Transverse colon (tissue), 4 donors: ENCODE measurements around the gene EP300. TPM values are rescaled to one million over a fixed set of nuclear protein-coding genes. Genes with fewer than 3 reads are reported as not detected.

Experiments used
- DNase-seq: peaks from one replicate; pipeline ENCODE4 v3.0.0-alpha.2; 2019
- H3K27ac ChIP-seq, 4 donors: fragments of 200-600 bp; sonication (generic); 2 replicates each; pipeline ENCODE4 v1.5.1; 2016 to 2018; ENCODE audit warnings: inconsistent platforms in 4 of 4
- H3K27me3 ChIP-seq: fragments of 200-600 bp; sonication (generic); 2 replicates; pipeline ENCODE4 v1.5.1; 2017; ENCODE audit warnings: inconsistent platforms
- H3K36me3 ChIP-seq, 4 donors: fragments of 200-600 bp; sonication (generic); 2 replicates each; pipeline ENCODE4 v1.5.1; 2017 to 2019; ENCODE audit warnings: inconsistent platforms in 4 of 4
- H3K4me1 ChIP-seq, 4 donors: fragments of 200-600 bp; sonication (generic); 2 replicates each; pipeline ENCODE4 v1.5.1; 2017 to 2020; ENCODE audit warnings: inconsistent platforms in 4 of 4
- H3K4me3 ChIP-seq, 4 donors: fragments of 200-600 bp; sonication (generic); 1 replicate in 1 of 4; 2 replicates in 3 of 4; pipeline versions ENCODE4 v1.5.1 to v1.6.1; 2017 to 2019; ENCODE audit warnings: inconsistent platforms in 4 of 4
- H3K9me3 ChIP-seq, 2 donors: fragments of 200-600 bp; sonication (generic); 2 replicates each; pipeline ENCODE4 v1.5.1; 2017 to 2019; ENCODE audit warnings: inconsistent platforms in 2 of 2
- EP300 ChIP-seq: sonication (generic); formaldehyde crosslinking; IDR thresholded peaks from one replicate; pipeline ENCODE4 v1.6.1; 2017; ENCODE audit warnings: antibody characterized with exemption, low read depth
- POLR2A ChIP-seq: fragments of 450-650 bp; IDR thresholded peaks from one replicate; pipeline ENCODE4 v1.6.1; 2016; ENCODE audit warnings: antibody characterized with exemption, mild to moderate bottlenecking, moderate library complexity
- POLR2AphosphoS5 ChIP-seq, 3 donors: sonication (generic); formaldehyde crosslinking; IDR thresholded peaks; one replicate each; pipeline ENCODE4 v1.6.1; 2016; ENCODE audit warnings: antibody characterized with exemption in 3 of 3
- WGBS, 2 donors: methylation state at CpG; one replicate each; pipeline ENCODE4 v1.1.5; 2018; ENCODE audit warnings: low coverage in 1 of 2; 5-methylcytosine and 5-hydroxymethylcytosine counted together
- in situ Hi-C, 4 donors: fragments of 200-750 bp; cut with MboI; loops; one replicate each; pipeline versions ENCODE4 v1.15.0 to v1.15.1; 2017; ENCODE audit warnings: low sequenced_read_pairs in 3 of 4, low pct_ligation_motif_present in 1 of 4, low pct_unique_long_range_greater_than_20kb in 1 of 4
- intact Hi-C: fragments of 100-400 bp; cut with DNase I; formaldehyde crosslinking; loops from one replicate; pipeline ENCODE4 v1.15.1; 2023; ENCODE audit warnings: low total_unique reads
- total RNA-seq, 4 donors: library from RNA; depleted of rRNA; stranded (reverse); fragments of >200 nt; gene quantifications; one replicate each; pipeline ENCODE4 v1.1.0, GENCODE V29; 2016
- TF ChIP-seq, protein P1 (sequence below), 5 experiments: fragments of 200-600 bp in 3 of 5; fragments of 450-650 bp in 2 of 5; sonication (generic) in 3 of 5; IDR thresholded peaks; 1 replicate in 2 of 5; 2 replicates in 3 of 5; pipeline ENCODE4 v1.5.1; 2016 to 2017; ENCODE audit warnings: antibody characterized with exemption in 5 of 5, inconsistent platforms in 3 of 5, mild to moderate bottlenecking in 2 of 5, moderate library complexity in 1 of 5

Gene EP300
- total RNA-seq, 4 donors from 2014 or later = 80.6 to 119 (median 91.6) TPM

- Histone ChIP-seq H3K4me3 (no peak overlapping the region), H3K36me3 (peaks cover 0 to 37% (median 17%) of the 10 kb centered on the region in 4 donors), H3K27ac (no peak overlapping the region), H3K27me3 (no peaks in the 10 kb centered on the region), H3K9me3 (no peaks in the 10 kb centered on the region), H3K4me1 (peaks cover 0 to 5% (median 0%) of the 10 kb centered on the region in 4 donors)
- in situ Hi-C loops = no loop called here
- no peak for DNase-seq
- TF ChIP-seq, protein P1, sequence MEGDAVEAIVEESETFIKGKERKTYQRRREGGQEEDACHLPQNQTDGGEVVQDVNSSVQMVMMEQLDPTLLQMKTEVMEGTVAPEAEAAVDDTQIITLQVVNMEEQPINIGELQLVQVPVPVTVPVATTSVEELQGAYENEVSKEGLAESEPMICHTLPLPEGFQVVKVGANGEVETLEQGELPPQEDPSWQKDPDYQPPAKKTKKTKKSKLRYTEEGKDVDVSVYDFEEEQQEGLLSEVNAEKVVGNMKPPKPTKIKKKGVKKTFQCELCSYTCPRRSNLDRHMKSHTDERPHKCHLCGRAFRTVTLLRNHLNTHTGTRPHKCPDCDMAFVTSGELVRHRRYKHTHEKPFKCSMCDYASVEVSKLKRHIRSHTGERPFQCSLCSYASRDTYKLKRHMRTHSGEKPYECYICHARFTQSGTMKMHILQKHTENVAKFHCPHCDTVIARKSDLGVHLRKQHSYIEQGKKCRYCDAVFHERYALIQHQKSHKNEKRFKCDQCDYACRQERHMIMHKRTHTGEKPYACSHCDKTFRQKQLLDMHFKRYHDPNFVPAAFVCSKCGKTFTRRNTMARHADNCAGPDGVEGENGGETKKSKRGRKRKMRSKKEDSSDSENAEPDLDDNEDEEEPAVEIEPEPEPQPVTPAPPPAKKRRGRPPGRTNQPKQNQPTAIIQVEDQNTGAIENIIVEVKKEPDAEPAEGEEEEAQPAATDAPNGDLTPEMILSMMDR (IDR thresholded peaks at IDR 0.05) = no peak
- TF ChIP-seq EP300 (no peak), POLR2A (no peak), POLR2AphosphoS5 (IDR thresholded peaks at IDR 0.05) (no peak)
- intact Hi-C loops = no loop called here
- whole genome bisulfite sequencing, 2 donors = 80% methylated on average over 2 of the region's 2 CpGs
Observed at GRCh38 chr22:41123151-41123550, 30.8 kb downstream of the EP300 start.

DNA sequence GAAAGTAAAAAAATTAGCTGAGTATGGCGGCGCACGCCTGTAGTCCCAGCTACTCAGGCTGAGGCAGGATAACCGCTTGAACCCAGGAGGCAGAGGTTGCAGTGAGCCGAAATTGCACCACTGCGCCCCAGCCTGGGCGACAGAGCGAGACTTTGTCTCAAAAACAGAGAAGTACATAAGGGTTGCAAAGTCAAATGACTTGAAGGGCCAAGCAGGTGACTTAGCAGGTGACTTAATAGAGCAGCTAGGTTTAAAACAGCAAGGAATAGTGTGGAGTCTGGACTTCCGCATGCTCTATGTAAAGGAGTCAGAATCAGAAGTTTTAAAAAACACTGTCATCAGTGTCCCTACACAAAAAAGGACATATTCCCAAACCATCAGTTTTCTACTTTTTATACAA is 31.7 kb downstream of the EP300 start:
- Histone ChIP-seq H3K36me3 (peaks cover 0 to 43% (median 21%) of the 10 kb centered on the region in 4 donors), H3K27me3 (no peaks in the 10 kb centered on the region), H3K27ac (no peak overlapping the region), H3K9me3 (no peaks in the 10 kb centered on the region), H3K4me1 (peaks cover 0 to 5% (median 0%) of the 10 kb centered on the region in 4 donors), H3K4me3 (no peak overlapping the region)
- intact Hi-C loops (no loop called here), in situ Hi-C loops (no loop called here)
- WGBS, 2 donors = 94 to 100% methylated on average over 1 to 9 of the region's 9 CpGs
- DNase-seq = no peak
- TF ChIP-seq POLR2AphosphoS5 (IDR thresholded peaks at IDR 0.05) (no peak), EP300 (no peak), POLR2A (no peak)
- TF ChIP-seq, protein P1 (IDR thresholded peaks at IDR 0.05) = no peak

DNA sequence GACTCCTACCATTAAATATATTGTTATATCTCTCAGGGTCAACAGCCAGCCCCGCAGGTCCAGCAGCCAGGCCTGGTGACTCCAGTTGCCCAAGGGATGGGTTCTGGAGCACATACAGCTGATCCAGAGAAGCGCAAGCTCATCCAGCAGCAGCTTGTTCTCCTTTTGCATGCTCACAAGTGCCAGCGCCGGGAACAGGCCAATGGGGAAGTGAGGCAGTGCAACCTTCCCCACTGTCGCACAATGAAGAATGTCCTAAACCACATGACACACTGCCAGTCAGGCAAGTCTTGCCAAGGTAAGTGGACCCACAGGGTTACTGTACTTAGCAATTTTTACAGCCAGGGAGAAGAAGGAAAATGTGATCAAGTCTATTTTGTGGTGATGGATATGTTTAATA is 35.1 kb downstream of the EP300 start:
- WGBS, 2 donors = 96 to 100% methylated on average over 1 to 5 of the region's 5 CpGs
- no peak overlapping the region for H3K4me3 ChIP-seq
- no peak for DNase-seq
- in situ Hi-C loops = no loop called here
- H3K4me1 ChIP-seq = peaks cover 0 to 5% (median 0%) of the 10 kb centered on the region in 4 donors
- no peaks in the 10 kb centered on the region for H3K27me3 ChIP-seq
- H3K9me3 ChIP-seq = no peaks in the 10 kb centered on the region
- peaks cover 0 to 67% (median 31%) of the 10 kb centered on the region in 4 donors for H3K36me3 ChIP-seq
- intact Hi-C loops = no loop called here
- TF ChIP-seq POLR2AphosphoS5 (IDR thresholded peaks at IDR 0.05) (no peak), EP300 (no peak), POLR2A (no peak)
- TF ChIP-seq, protein P1 (IDR thresholded peaks at IDR 0.05) = no peak
- H3K27ac ChIP-seq = no peak overlapping the region

DNA sequence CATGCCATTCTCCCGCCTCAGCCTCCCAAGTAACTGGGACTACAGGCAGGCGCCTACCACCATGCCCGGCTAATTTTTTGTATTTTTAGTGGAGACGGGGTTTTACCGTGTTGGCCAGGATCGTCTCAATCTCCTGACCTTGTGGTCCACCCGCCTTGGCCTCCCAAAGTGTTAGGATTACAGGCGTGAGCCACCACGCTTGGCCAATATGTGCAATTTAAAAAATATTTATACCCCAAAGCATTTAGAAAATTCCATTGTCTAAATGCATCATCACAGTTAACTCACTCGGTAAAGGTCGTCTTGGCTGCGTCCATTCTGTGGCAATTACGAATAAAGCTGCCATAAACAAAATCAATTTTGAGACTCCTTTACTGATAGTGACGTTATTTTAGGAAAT is 36.2 kb downstream of the EP300 start:
- H3K27ac ChIP-seq = no peak overlapping the region
- H3K4me3 ChIP-seq = no peak overlapping the region
- intact Hi-C loops (no loop called here), in situ Hi-C loops (no loop called here)
- H3K9me3 ChIP-seq = no peaks in the 10 kb centered on the region
- no peak for DNase-seq
- peaks cover 0 to 78% (median 33%) of the 10 kb centered on the region in 4 donors for H3K36me3 ChIP-seq
- 94 to 95% methylated on average over 12 to 14 of the region's 14 CpGs for WGBS, 2 donors
- H3K4me1 ChIP-seq = no peaks in the 10 kb centered on the region
- H3K27me3 ChIP-seq = no peaks in the 10 kb centered on the region
- TF ChIP-seq POLR2AphosphoS5 (IDR thresholded peaks at IDR 0.05) = no peak
- TF ChIP-seq POLR2A = no peak
- TF ChIP-seq EP300 = no peak
- TF ChIP-seq, protein P1 (IDR thresholded peaks at IDR 0.05) = no peak
